Stomach (tissue), 4 donors: ENCODE results near the gene CDC42EP1.

ENCODE experiments used
- CTCF ChIP-seq, 7 experiments: fragments of 450-650 bp in 4 of 7; fragments of 200-600 bp in 3 of 7; sonication (generic) in 3 of 7; IDR thresholded peaks; one replicate each; pipeline ENCODE4 v1.5.1; 2016 to 2019; ENCODE audit warnings: antibody characterized with exemption in 7 of 7, control low read depth in 2 of 7, mild to moderate bottlenecking in 1 of 7
- POLR2A ChIP-seq, 4 donors: fragments of 450-650 bp; IDR thresholded peaks; one replicate each; pipeline ENCODE4 v1.6.1; 2016; ENCODE audit warnings: antibody characterized with exemption in 4 of 4, control low read depth in 2 of 4, mild to moderate bottlenecking in 1 of 4, moderate library complexity in 1 of 4
- POLR2AphosphoS5 ChIP-seq, 3 donors: sonication (generic); formaldehyde crosslinking; IDR thresholded peaks; one replicate each; pipeline ENCODE4 v1.6.1; 2016; ENCODE audit warnings: antibody characterized with exemption in 3 of 3

- TF ChIP-seq CTCF (IDR thresholded peaks at IDR 0.05) (no peak), POLR2A (IDR thresholded peaks at IDR 0.05) (no peak), POLR2AphosphoS5 (IDR thresholded peaks at IDR 0.05) (no peak)
These were observed 56.2 kb downstream of the CDC42EP1 start for GRCh38 chr22:37616201-37617083.
